Lung microvascular endothelial cell (primary cell): ENCODE results near the gene ADARB2. TPM values are rescaled to one million over a fixed set of nuclear protein-coding genes. Genes with fewer than 3 reads are reported as not detected.

Experiments
- DNase-seq, 2 donors: peaks; one replicate each; pipeline versions ENCODE4 v3.0.0 to v3.0.0-alpha.2; 2010; ENCODE audit warnings: low read depth in 2 of 2
- total RNA-seq: library from RNA; depleted of rRNA; stranded (reverse); fragments of >200 nt; gene quantifications from 2 replicates; pipeline ENCODE4 v1.2.1, GENCODE V29; 2014

The ADARB2 gene
- total RNA-seq, 1 donor from 2014 or later = 2.0 TPM

DNA sequence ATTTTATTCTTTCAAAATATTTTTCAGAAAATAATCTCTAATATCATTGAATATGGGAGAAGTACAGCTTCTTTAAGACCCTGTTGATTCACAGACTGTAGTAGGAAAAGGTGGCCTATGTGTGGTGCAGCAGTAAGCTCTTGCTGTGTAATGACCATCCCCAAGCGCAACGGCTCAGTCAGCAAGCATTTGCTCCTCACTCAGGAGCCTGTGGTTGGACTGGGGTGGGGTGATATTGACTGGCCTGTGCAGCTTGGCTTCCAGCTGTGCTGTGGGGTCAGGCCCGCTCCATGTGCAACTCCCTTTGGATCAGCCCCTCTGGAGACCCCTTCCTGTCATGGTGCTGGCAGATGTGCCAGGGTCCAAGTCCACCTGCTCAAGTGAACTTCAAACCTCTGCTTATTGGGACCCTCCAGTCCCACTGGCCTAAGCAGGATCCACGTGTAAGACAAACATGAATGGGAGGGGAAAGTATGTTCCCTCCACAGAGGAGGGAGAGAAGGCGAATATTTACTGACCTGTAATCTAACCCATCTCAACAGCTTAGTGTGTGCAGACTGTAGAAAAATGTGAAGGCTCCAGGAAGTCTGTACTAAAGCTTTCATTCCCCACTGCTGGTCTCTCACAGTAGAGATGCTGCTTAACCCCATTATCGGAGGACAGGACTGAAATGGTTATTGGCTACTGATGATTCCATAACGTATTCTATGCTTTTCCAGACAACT, 441.4 kb downstream of the ADARB2 start:
- no peak for DNase-seq

DNA sequence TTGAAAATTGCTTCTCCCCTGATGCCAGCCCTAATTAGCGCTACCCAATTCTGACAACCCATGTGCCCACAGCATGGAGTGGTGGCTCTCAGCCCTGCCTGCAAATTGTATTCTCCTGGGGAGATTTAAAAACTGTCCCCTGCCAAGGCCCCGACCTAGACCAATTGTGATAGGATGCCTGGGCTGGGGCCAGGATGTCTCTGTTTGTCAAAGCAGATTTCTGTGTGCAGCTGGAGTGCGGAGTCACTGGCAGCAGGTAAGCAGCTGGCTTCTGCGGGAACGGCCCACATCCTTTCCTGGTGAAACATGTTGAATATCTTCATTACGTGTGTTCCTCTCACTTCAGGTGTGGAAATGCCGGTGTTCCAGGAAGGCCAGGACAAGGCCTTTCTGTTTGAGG, 442.6 kb downstream of the ADARB2 start:
- DNase-seq = no peak

DNA sequence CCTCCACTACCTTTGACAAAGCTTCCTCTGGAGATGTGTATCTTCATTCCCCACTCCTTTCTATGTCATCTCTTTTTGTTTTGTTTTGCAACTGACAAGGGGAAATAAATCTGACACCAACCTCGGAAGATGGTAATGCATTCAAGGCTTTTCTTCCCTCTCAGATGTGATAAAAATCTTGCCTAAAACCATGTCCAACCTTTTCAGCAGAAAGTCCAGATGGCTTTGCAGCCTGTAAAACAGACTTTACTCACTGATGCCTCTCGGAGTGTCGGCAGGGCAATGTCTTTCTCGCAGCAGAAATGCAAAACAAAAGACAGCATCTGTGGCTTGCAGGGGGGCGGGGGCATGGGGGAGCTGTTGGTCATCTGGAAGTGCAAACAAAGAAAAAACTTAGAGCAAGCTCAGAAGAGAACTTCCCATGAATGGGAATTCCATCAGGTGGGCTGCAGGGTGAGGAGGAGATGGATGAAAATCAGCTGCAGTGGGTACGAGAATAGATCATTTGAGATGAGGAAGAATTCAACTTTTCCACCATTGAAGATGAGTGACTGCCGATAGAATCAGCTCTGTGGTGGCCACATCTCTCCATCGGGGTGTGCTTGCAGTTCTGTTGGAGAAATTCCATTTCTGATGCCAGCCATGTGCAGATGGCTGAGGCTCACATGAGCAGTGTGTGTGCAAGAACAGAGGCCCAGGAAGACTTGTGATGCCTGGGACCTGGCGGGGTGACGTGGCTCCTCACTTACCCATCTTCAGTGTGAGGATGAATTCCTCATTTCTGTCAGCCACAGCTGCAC, 443.5 kb downstream of the ADARB2 start:
- no peak for DNase-seq

DNA sequence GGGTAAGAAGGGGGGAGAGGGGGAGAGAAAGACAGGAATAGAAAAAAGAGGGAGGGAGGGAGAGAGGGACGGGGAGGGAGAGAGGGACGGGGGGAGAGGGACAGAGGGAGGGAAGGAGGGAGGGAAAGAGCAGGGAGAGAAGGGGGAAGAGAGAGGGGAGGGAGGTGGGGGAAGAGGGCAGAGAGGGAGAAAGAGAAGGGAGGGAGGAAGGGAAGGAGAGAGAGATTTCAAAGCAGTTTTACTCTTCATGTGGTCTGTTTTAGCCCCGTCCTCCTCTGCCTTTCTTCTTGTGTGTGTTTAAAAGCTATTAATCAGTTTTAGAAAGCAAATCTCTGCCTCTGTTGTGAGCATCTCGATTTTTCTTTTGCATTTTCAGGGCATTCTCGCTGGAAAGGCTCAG, 444.2 kb downstream of the ADARB2 start:
- DNase-seq = no peak

DNA sequence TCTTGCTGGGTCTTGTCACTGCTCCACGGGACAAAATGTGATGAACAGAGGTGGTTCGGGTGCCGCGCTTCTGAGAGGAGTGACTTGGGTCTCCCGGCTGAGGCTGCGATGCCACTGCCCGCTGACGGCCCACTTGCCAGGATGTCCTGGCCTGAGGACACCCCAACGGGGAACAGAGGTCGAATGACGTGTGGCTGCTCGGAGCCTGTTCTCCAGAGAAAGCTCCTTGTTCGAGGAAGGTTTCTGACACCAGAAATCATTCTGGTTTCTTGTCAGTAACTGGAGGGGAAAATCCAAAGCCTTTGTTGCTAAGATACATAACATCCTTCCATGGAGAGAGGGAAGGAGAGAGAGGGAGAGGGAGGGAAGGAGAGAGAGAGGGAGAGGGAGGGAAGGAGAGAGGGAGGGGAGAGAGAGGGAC, 444.7 kb downstream of the ADARB2 start:
- no peak for DNase-seq

DNA sequence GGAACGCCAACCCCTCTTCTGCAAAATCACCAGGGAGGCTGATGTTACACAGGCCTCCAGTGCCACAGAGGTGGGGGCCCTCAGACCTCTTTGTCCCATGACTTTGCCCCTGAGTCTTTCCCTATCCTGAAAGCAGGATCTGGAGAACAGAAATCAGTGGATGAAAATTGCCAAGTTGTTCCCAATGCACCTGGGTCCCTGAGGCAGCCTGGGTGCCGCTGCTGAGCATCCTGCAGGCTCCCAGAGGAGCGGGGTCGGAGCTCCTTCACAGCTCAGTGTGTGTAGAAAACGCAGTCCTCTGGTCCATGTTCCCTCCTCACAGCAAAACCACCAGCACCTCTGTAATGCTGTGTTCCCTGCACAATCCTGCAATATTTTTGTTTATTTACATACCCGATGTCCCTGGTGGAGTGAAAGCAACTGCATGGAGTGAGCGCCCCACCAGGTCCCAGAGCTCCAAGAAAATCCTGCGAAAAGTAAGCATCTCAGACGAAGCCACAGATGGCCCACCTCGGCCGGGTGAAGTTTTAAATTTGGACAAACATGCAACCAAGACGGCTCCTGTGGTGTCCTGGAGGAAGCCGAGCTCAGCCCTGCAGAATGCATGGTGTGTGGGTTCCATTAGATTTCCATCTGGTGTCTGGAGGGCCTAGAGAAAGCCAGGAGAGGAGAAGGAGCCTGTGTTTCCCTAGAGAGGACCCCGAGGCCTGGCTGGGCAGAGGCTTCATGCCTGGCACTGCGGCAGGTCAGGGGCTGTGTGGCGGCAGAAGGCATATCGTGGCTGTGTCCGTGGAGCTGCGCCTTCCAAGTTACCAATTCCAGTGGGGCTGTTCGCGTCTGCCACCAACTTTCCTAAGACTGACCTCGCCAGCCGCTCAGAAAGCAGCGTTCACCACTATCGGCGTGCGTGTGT, 445.9 kb downstream of the ADARB2 start:
- no peak for DNase-seq

DNA sequence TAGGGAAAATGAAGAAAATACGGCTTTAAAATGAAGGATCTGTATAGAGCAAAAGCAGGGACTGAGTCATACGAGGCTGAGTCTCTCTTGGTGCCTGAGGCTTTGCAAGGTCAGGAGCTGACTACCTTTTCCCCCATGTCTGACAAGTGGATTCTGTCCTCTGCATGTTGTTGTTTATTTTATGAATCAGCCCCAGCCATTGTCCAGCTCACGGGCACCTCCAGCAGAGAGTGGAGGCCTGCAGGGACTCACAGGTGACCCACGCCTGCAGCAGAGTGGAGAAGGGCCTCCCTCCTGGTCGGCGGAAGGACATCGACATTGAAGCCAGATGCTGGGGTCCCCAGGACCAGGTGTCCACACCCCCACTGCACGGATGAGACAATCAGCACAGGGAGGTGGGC, 447.3 kb downstream of the ADARB2 start:
- DNase-seq = no peak

DNA sequence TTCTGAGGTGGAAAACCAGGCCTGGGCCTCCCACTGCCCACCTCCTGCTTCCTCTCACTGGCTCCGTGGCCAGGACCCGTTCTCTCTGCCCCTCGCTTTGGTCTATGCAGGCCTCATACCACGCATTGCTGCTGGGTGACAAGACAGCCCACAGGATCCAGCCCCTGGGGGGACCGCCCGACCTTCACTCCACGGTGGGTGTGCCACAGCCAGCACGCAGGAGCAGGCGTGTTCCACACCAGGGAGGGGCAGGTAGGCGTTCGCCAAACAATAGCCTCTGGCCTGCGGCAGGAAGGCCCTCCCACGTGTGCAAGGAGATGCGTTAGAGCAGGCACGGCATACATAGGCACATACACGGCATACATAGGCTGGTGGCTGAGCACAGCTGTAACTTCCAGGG, 447.7 kb downstream of the ADARB2 start:
- DNase-seq = no peak

DNA sequence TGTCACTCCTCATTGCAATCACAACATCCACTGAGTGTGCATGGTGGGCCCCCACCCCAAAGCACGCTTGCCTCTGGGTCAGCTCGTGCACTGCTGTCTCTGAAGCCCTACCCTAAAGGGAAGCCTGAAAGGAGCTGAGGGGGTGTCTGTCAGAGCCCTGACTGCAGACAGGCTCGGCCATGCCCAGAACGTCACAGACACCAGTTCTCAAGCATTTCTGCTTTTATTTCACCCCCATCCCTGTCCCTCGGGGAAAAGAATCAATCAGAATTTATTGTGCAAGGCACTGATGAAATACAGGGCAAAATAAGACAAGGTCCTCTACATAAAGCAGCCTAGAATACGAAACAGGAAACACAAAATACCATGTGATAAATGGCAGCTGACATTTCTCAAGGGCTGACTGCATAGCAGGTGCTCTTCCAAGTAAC, 449.3 kb downstream of the ADARB2 start:
- no peak for DNase-seq

DNA sequence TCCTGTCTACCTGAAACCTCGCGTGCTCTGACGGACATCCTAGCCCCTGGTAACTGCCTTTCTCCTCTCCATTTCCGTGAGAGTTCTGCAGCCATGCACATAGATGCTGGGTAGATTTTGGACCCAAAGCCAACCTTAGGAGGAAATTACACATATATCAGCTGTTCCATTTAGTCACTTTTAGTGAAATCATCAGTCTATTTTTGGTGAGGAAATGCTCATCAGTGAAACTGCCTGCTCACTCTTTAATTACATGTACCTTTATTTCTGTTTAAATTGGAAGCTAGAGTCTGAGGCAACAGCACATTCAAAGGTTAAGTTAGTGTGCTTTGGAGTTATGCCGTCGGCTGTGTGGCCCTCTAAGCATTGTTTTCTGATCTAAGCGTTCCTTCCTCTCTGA, 449.8 kb downstream of the ADARB2 start:
- DNase-seq = no peak

DNA sequence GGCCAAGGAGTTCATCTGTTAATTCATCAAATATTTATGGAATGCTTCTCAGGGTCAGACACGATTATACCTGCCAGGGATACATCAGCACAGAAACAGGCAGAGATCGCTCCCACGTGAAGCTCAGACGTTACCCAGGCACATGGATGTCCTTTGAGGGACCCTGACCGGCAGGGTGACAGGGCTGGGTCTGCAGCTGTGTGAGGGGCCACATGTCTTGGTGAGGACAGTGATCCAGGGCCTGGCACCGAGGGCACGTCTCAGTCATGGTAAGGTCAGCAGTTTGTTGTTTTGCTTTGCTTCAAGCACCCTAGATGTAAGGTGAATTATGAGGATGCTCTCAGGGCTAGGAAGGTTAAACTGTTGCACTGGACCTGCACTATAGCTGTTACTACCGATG, 453.2 kb downstream of the ADARB2 start:
- no peak for DNase-seq

DNA sequence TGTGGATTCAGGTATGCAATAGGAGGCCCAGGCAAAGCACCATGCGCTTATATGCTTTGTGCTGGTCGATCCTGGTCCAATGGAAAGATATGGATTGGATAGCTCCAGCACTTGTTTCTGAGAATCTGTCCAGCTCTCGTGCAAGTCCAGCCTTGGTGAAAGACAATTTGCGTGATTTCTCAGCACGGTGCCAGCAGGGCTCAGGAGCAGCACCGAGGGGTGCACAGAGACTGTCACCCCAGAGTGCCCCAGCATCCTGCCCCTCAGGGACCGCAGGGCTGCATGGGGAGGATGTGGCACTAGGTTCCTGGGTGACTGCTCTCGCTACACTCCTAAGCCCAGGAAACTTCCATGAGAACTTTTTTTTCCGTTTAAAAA, 455.9 kb downstream of the ADARB2 start:
- no peak for DNase-seq

DNA sequence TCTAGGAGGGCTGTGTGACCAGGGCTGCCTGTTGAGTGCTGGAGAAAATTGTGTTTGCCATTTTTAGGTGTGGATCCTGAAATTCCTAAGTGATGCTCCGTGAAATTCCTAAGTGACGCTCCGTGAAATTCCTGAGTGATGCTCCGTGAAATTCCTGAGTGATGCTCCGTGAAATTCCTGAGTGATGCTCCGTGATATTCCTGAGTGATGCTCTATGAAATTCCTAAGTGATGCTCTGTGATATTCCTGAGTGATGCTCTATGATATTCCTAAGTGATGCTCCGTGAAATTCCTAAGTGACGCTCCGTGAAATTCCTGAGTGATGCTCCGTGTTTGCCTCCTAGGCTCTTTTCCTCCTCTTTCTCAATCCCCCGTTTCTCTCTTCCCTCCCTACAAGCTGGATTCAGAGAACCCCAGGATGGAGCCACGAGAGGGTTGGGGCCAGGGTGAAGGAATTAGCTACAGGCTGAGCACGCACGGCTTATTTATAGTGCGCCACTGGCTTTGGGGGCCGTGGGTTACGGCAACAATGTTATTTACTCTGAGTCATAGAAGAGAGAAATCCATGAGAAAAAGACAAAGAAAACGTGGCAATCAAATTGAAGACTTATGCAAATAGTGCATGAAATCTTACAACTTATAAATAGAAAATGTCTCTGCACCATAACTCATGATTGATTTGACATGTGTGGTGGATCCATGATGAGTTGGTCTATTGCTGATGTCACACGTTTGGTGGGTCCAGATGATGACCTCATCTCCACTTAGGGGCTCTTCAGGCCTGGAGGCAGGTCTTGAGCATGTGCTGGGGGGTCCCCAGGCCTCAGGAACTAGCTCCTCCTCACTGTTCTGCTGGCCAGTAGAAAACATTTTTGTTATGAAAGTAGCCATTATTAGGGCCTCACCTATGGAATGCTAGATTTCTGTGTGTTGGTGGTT, 456.6 kb downstream of the ADARB2 start:
- DNase-seq = no peak

DNA sequence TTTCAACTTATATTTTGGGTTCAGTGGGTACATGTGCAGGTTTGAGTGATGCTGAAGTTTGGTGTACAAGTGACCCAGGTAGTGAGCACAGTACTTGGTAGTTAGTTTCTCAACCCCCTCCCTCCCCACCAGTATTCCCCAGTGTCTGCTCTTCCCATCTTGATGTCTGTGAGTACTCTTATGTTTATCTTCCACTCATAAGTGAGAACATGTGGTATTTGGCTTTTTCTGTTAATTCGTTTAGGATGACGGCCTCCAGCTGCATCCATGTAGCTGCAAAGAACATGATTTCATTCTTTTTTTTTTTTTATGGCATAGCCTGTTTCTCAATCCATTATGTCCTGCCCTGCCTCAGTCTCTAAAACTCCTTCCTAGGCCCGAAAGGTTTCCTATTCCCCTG, 459.0 kb downstream of the ADARB2 start:
- DNase-seq = no peak

DNA sequence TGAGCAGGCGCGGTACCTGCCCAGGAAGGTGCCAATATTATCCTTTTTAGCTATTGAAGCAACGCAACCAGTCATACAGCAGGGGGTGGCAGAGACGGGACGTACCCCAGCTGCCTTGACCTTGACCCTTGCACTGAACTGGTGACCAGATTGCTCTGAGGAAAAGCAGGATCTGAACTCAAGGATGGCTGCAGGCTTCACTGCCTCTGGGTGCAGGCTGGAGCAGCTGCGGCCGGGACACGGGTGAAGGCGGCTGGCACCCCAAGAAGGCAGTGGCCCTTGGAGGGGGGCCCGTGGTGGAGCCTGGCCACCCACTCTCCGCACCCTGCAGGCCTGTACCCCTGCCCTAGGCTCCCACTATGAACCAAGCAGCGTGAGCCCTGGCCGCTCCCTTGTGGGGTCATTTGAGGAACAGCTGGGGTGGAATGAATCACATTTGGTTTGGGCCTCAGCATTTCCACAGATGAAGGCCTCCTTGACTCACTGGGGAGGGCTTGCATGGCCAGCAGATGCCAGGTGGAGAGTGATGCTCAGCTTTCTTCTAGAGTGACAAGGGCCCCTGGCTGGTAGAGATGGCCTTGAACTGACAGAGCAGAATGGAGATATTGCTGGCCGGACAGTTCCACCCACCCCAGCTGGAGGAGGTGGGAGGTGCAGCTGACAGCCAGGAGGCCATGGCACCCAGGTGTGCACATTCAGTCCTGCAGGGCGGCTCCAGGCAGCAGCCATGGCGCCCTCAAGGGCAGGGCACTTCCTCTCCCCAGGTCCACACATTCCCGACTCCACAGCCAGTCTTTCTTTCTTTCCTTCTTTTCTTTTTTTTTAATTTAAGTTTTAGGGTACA, 462.4 kb downstream of the ADARB2 start:
- no peak for DNase-seq

DNA sequence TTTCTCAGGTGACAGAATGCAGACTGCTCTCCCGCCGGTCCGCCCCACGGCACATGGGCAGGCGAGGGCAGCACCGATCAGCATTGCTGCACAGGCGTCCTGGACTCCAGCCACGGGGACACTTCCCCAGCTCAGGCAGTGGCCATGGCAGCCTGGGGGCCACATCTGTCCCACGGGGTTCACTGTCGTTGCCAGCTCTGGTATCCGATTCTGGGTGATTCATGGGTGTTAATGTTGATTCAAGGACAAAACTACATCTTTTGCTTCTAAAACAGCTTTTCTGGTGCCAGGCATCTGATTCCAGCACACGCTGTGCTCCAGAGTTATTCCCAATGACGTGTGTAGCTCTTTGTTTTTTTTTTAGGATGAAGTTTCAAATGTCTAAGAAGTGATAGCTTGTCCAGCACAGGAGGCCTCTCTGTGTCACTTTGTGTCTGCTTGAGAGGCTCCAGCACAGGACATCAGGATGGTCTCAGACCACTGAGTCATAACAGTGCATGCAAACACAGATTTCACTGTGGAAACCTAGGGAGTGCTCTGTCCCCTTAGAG, 463.1 kb downstream of the ADARB2 start:
- no peak for DNase-seq

DNA sequence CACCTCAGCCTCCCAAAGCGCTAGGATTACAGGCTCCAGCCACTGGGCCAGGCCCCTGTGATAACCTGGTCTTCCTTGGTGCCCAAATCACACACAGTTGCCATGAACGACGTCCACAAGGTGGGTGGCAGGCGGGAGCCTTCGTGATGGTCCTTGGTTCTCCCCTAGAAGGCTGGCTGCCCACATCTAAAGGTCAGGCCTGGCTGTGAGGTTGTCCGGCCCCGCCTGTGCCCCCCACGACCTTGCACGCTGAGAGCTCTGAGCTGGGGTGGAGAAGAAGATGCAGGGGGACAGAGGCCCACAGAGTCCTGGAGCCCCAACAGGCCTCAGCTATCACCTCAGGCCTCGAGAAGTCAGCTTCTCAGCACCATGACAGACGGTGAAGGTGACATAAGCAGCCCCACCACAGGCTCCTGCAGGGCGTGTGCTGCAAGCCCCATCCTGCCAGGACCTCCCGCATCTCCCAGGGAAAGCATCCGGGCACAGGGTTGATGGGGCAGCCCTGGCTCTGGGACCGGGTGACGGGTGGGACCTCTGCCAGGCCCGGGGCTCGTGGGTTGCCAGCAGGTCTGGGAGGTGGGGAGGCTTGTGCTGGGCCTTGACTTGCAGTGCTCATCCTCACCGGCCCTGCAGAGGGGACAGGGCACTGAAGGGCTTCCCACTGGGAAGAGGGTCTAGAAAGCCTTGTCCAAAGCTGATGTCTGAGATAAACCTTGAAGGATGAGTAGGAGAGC, 463.8 kb downstream of the ADARB2 start:
- no peak for DNase-seq

DNA sequence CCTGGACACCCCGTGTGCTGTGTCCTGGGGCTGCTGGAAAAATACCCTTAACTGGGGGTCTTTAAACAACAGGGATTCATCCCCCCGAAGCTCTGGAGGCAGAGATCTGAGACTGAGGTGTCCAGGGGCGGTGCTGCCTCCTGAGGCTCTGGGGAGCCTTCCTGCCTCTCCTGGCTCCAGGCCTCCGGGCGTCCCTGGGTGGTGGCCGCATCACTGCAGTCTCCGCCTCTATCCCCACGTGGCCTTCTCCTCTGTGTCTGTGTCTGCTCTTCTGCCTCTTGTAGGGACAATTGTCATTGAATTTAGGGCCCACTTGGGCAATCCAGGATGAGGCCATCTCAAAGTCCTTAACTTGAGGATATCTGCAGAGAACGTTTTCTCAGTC, 464.6 kb downstream of the ADARB2 start:
- no peak for DNase-seq
